HCT116 (cell line): Measurements from ENCODE around the gene DTX1. TPM values are rescaled to one million over a fixed set of nuclear protein-coding genes. Genes with fewer than 3 reads are reported as not detected.

Experiments
- ATAC-seq: fragments of 200-7000 bp; cut with Tn5 transposase; 2 replicates; pipeline ENCODE4 v1.9.1; 2020; ENCODE audit warnings: mild to moderate bottlenecking, moderate library complexity
- BruUV-seq: library from RNA; stranded (reverse); fragments of 400-500 nt; replicated peaks from 2 replicates; lab custom pipeline; 2021; lab: Mats Ljungman, UMichigan
- CTCF ChIA-PET: fragments of 300-600 bp; sonication (Branson Sonifier 250); formaldehyde crosslinking; loops from one replicate; lab custom pipeline; 2021; ENCODE audit warnings: antibody characterized with exemption; lab: Charles Lee
- POLR2A ChIA-PET: fragments of 300-600, 350-600 bp; sonication (Branson Sonifier 250); formaldehyde crosslinking; loops from one replicate; lab custom pipeline; 2021; ENCODE audit warnings: antibody characterized with exemption; lab: Charles Lee
- RAD21 ChIA-PET, 2 experiments: fragments of 300-600 bp; sonication (Branson Sonifier 250); formaldehyde crosslinking; loops; one replicate each; lab custom pipeline; 2023; ENCODE audit warnings: low total read pairs in 2 of 2; ENCODE audit not compliant: uncharacterized antibody in 2 of 2, unreplicated experiment in 2 of 2, low non-redundant PET in 1 of 2; lab: Charles Lee
- DNase-seq: peaks from one replicate; pipeline ENCODE4 v3.0.0-alpha.2; 2010; ENCODE audit warnings: low read depth, low spot score
- H2AFZ ChIP-seq: fragments of 200-600 bp; shearing (Covaris generic), sonication (generic); 2 replicates; pipeline ENCODE4 v1.6.1; 2017; ENCODE audit warnings: low read depth, mixed run types, mixed read lengths, antibody characterized with exemption, low read length; ENCODE audit not compliant: poor library complexity, severe bottlenecking
- H3K27ac ChIP-seq: 2 replicates; pipeline ENCODE4 v1.5.1; 2012; ENCODE audit warnings: low read depth, low read length
- H3K27me3 ChIP-seq: fragments of 200-600 bp; sonication (generic); 2 replicates; pipeline ENCODE4 v1.6.1; 2016; ENCODE audit warnings: mixed run types, low read length, mixed read lengths; ENCODE audit not compliant: insufficient read depth
- H3K36me3 ChIP-seq, 2 experiments: fragments of 200-500 bp in 1 of 2; fragments of 200-600 bp in 1 of 2; sonication (Bioruptor generic) in 1 of 2; sonication (generic) in 1 of 2; 2 replicates each; pipeline versions ENCODE4 v1.5.1 to v1.6.1; 2014 to 2016; ENCODE audit warnings: low read length in 2 of 2, inconsistent platforms in 1 of 2, mixed read lengths in 1 of 2, mixed run types in 1 of 2; ENCODE audit not compliant: insufficient read depth in 2 of 2, control insufficient read depth in 1 of 2
- H3K4me1 ChIP-seq, 2 experiments: fragments of 200-600 bp in 1 of 2; sonication (generic) in 1 of 2; 2 replicates each; pipeline versions ENCODE4 v1.5.1 to v1.6.1; 2012 to 2017; ENCODE audit warnings: low read length in 2 of 2, inconsistent platforms in 1 of 2, mild to moderate bottlenecking in 1 of 2, mixed read lengths in 1 of 2, mixed run types in 1 of 2, moderate library complexity in 1 of 2; ENCODE audit not compliant: insufficient read depth in 2 of 2, control insufficient read depth in 1 of 2
- H3K4me2 ChIP-seq: fragments of 200-600 bp; sonication (generic); 2 replicates; pipeline ENCODE4 v1.6.1; 2017; ENCODE audit warnings: mixed run types, low read length, mixed read lengths
- H3K4me3 ChIP-seq, 2 experiments: fragments of 200-600 bp in 1 of 2; sonication (generic) in 1 of 2; replicated peaks in 1 of 2; 2 replicates each; pipeline ENCODE4 v1.5.1; 2011 to 2016; ENCODE audit warnings: low read length in 2 of 2, control low read depth in 1 of 2, low read depth in 1 of 2, mild to moderate bottlenecking in 1 of 2, mixed read lengths in 1 of 2, mixed run types in 1 of 2
- H3K79me2 ChIP-seq: fragments of 200-600 bp; sonication (generic); 2 replicates; pipeline ENCODE4 v1.6.1; 2017; ENCODE audit warnings: mild to moderate bottlenecking, mixed run types, low read length, moderate library complexity, mixed read lengths; ENCODE audit not compliant: insufficient read depth
- H3K9ac ChIP-seq: fragments of 200-600 bp; sonication (generic); 2 replicates; pipeline ENCODE4 v1.6.1; 2016; ENCODE audit warnings: low read length, mixed read lengths
- H3K9me2 ChIP-seq: fragments of 200-600 bp; sonication (generic), shearing (Covaris generic); 2 replicates; pipeline ENCODE4 v1.6.1; 2017; ENCODE audit warnings: mixed run types, mild to moderate bottlenecking, moderate library complexity; ENCODE audit not compliant: insufficient read depth
- H3K9me3 ChIP-seq, 2 experiments: fragments of 200-500 bp in 1 of 2; fragments of 200-600 bp in 1 of 2; sonication (Bioruptor generic) in 1 of 2; sonication (generic) in 1 of 2; 2 replicates each; pipeline ENCODE4 v1.6.1; 2014 to 2017; ENCODE audit warnings: low read length in 2 of 2, mixed read lengths in 2 of 2, inconsistent platforms in 1 of 2, low read depth in 1 of 2, mild to moderate bottlenecking in 1 of 2, mixed run types in 1 of 2, moderate library complexity in 1 of 2; ENCODE audit not compliant: control insufficient read depth in 1 of 2, insufficient read depth in 1 of 2
- H4K20me1 ChIP-seq: fragments of 200-600 bp; sonication (generic), shearing (Covaris generic); 2 replicates; pipeline ENCODE4 v1.6.1; 2017; ENCODE audit warnings: mixed run types, mild to moderate bottlenecking, moderate library complexity; ENCODE audit not compliant: insufficient read depth
- CBX3 ChIP-seq: IDR thresholded peaks from 2 replicates; pipeline ENCODE4 v1.6.1; 2012; ENCODE audit warnings: low read depth
- EGR1 ChIP-seq: IDR thresholded peaks from 2 replicates; pipeline ENCODE4 v1.6.1; 2012; ENCODE audit warnings: low read depth
- ELF1 ChIP-seq: IDR thresholded peaks from 2 replicates; pipeline ENCODE4 v1.6.1; 2012; ENCODE audit warnings: low read depth, borderline replicate concordance
- EZH2 ChIP-seq: fragments of 200-600 bp; sonication (generic); IDR thresholded peaks from 2 replicates; pipeline ENCODE4 v1.6.1; 2017; ENCODE audit warnings: antibody characterized with exemption, mixed run types
- EZH2phosphoT487 ChIP-seq: fragments of 200-600 bp; IDR thresholded peaks from 2 replicates; pipeline ENCODE4 v1.6.1; 2018; ENCODE audit warnings: antibody characterized with exemption, borderline replicate concordance
- FOSL1 ChIP-seq: IDR thresholded peaks from 2 replicates; pipeline ENCODE4 v1.6.1; 2012; ENCODE audit warnings: low read depth
- JUND ChIP-seq: IDR thresholded peaks from 2 replicates; pipeline ENCODE4 v1.6.1; 2012
- POLR2A ChIP-seq: IDR thresholded peaks from 2 replicates; pipeline ENCODE4 v1.7.0; 2011; ENCODE audit warnings: borderline replicate concordance; ENCODE audit not compliant: insufficient read depth, insufficient read length; ENCODE audit errors: extremely low read depth
- POLR2AphosphoS5 ChIP-seq: IDR thresholded peaks from 2 replicates; pipeline ENCODE4 v1.6.1; 2011; ENCODE audit warnings: mild to moderate bottlenecking, low read depth, low read length, moderate library complexity
- REST ChIP-seq: IDR thresholded peaks from 2 replicates; pipeline ENCODE4 v1.6.1; 2012; ENCODE audit warnings: low read depth
- SIN3A ChIP-seq: IDR thresholded peaks from 2 replicates; pipeline ENCODE4 v1.6.1; 2012; ENCODE audit warnings: low read depth
- SP1 ChIP-seq: IDR thresholded peaks from 2 replicates; pipeline ENCODE4 v1.6.1; 2012; ENCODE audit warnings: low read depth
- TCF7L2 ChIP-seq: IDR thresholded peaks from 2 replicates; pipeline ENCODE4 v1.7.0; 2011; ENCODE audit warnings: borderline replicate concordance, inconsistent platforms; ENCODE audit not compliant: insufficient read depth, insufficient read length; ENCODE audit errors: extremely low read depth
- YY1 ChIP-seq: IDR thresholded peaks from 2 replicates; pipeline ENCODE4 v1.6.1; 2011; ENCODE audit warnings: low read length, low read depth, moderate library complexity, mild to moderate bottlenecking; ENCODE audit not compliant: insufficient replicate concordance; ENCODE audit errors: extremely low read depth
- ZFX ChIP-seq: fragments of 450-650 bp; IDR thresholded peaks from 2 replicates; pipeline ENCODE4 v1.6.1; 2017
- ZNF274 ChIP-seq: fragments of 200-500 bp; sonication (Bioruptor generic); IDR thresholded peaks from 2 replicates; pipeline ENCODE4 v1.6.1; 2014; ENCODE audit warnings: mild to moderate bottlenecking, low read depth, low read length, inconsistent platforms
- intact Hi-C: fragments of 100-400 bp; cut with micrococcal nuclease; formaldehyde crosslinking; loops from 2 replicates; pipeline ENCODE4 v1.10.0; 2022
- total RNA-seq: library from RNA; stranded (reverse); gene quantifications from one replicate; pipeline ENCODE4 v1.2.1, GENCODE V29; 2021; ENCODE audit not compliant: unreplicated experiment
- TF ChIP-seq, protein P1 (sequence below): IDR thresholded peaks from 2 replicates; pipeline ENCODE4 v1.6.1; 2012
- TF ChIP-seq, protein P2 (sequence below), 3 experiments: fragments of 200-600 bp in 1 of 3; sonication (generic) in 1 of 3; IDR thresholded peaks in 2 of 3; conservative IDR thresholded peaks in 1 of 3; 2 replicates each; pipeline ENCODE4 v1.5.1; 2012 to 2017; ENCODE audit warnings: low read depth in 2 of 3, low read length in 2 of 3, antibody characterized with exemption in 1 of 3, borderline replicate concordance in 1 of 3, control low read depth in 1 of 3, mild to moderate bottlenecking in 1 of 3, mixed read lengths in 1 of 3, mixed run types in 1 of 3, moderate library complexity in 1 of 3; ENCODE audit not compliant: insufficient read depth in 1 of 3

DTX1 gene
- total RNA-seq, 1 experiment from 2014 or later, result not detected

DNA sequence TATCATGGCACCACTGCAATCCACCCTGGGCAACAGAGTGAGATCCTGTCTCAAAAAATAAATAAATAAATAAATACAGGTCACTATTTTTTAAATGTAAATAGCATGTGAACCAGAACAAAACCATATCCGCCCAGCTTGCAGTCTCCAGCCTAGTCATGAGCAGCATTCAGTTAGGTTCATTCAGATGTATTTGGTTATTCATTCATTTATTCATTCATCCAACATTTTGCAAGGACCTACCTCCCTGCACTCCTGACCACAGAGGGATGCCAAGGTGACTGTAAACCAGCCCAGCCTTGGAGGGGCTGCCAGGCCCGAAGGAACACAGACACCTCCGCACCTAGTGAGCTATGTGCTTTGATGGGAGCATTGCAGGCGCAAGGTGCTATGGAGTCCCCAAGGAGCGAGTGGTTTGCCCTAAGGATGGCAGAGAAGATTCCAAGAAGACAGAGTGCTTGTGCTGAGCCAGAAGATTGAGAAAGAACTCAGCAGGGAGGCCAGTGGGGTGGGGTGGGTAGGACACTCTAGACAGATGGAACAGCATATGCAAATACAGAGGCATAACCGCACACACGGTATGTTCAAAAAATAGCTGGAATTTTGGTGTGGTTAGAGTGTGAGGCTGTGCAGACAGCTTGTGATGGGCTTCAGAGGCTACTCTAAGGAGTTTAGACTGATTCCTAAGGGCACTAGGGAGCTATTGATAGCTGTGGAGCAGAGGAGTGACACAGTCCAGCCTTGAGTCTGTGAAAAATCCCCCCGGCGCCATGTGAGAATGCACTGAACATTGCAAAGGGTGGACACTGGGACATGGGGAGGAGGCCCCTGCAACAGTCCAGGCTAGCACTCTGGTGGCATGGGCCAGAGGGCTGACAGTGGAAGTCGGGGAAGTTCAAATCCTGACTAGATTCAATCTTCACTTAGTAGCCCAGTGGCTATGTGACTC lies 11.7 kb downstream of the DTX1 start:
- Histone ChIP-seq H3K27ac (no peak overlapping the region), H2AFZ (no peak overlapping the region), H3K4me1 (no peaks in the 10 kb centered on the region), H3K9ac (no peak overlapping the region), H3K4me3 (no peak overlapping the region), H3K4me2 (no peak overlapping the region), H3K9me3 (no peaks in the 10 kb centered on the region), H3K79me2 (no peaks in the 10 kb centered on the region), H3K27me3 (no peaks in the 10 kb centered on the region), H3K36me3 (no peaks in the 10 kb centered on the region), H4K20me1 (no peaks in the 10 kb centered on the region), H3K9me2 (no peaks in the 10 kb centered on the region)
- no TSS peak for BruUV-seq
- intact Hi-C loops, result no loop called here
- DNase-seq, result no peak
- ChIA-PET RAD21 (no interaction called here), CTCF (no interaction called here), POLR2A (no interaction called here)
- no peak for ATAC-seq
- TF ChIP-seq ZFX (no peak), SIN3A (no peak), SP1 (no peak), ELF1 (no peak), ZNF274 (no peak), TCF7L2 (no peak), POLR2A (no peak), YY1 (no peak), POLR2AphosphoS5 (no peak), EZH2phosphoT487 (no peak), CBX3 (no peak), JUND (no peak), EGR1 (no peak), REST (no peak), EZH2 (no peak), FOSL1 (no peak)
- TF ChIP-seq, protein P1, sequence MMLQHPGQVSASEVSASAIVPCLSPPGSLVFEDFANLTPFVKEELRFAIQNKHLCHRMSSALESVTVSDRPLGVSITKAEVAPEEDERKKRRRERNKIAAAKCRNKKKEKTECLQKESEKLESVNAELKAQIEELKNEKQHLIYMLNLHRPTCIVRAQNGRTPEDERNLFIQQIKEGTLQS, result no peak
- TF ChIP-seq, protein P2, sequence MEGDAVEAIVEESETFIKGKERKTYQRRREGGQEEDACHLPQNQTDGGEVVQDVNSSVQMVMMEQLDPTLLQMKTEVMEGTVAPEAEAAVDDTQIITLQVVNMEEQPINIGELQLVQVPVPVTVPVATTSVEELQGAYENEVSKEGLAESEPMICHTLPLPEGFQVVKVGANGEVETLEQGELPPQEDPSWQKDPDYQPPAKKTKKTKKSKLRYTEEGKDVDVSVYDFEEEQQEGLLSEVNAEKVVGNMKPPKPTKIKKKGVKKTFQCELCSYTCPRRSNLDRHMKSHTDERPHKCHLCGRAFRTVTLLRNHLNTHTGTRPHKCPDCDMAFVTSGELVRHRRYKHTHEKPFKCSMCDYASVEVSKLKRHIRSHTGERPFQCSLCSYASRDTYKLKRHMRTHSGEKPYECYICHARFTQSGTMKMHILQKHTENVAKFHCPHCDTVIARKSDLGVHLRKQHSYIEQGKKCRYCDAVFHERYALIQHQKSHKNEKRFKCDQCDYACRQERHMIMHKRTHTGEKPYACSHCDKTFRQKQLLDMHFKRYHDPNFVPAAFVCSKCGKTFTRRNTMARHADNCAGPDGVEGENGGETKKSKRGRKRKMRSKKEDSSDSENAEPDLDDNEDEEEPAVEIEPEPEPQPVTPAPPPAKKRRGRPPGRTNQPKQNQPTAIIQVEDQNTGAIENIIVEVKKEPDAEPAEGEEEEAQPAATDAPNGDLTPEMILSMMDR (IDR thresholded peaks at IDR 0.05 in 2 of 3, conservative IDR thresholded peaks at IDR 0.05 in 1 of 3; ENCODE audit: borderline replicate concordance in 1 of 3, insufficient read depth in 1 of 3, low read depth in 2 of 3, low read length in 2 of 3), result no peak
